Aortic smooth muscle cell (primary cell): ENCODE results near the gene UBE3D. TPM values are rescaled to one million over a fixed set of nuclear protein-coding genes. Genes with fewer than 3 reads are reported as not detected.

Source experiments
- total RNA-seq: library from RNA; depleted of rRNA; stranded (reverse); fragments of >200 nt; gene quantifications from 2 replicates; pipeline ENCODE4 v1.2.3, GENCODE V29; 2014

UBE3D gene, protein sequence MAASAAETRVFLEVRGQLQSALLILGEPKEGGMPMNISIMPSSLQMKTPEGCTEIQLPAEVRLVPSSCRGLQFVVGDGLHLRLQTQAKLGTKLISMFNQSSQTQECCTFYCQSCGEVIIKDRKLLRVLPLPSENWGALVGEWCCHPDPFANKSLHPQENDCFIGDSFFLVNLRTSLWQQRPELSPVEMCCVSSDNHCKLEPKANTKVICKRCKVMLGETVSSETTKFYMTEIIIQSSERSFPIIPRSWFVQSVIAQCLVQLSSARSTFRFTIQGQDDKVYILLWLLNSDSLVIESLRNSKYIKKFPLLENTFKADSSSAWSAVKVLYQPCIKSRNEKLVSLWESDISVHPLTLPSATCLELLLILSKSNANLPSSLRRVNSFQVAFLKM
- total RNA-seq: 4.0 and 4.2 TPM in 2 replicates

DNA sequence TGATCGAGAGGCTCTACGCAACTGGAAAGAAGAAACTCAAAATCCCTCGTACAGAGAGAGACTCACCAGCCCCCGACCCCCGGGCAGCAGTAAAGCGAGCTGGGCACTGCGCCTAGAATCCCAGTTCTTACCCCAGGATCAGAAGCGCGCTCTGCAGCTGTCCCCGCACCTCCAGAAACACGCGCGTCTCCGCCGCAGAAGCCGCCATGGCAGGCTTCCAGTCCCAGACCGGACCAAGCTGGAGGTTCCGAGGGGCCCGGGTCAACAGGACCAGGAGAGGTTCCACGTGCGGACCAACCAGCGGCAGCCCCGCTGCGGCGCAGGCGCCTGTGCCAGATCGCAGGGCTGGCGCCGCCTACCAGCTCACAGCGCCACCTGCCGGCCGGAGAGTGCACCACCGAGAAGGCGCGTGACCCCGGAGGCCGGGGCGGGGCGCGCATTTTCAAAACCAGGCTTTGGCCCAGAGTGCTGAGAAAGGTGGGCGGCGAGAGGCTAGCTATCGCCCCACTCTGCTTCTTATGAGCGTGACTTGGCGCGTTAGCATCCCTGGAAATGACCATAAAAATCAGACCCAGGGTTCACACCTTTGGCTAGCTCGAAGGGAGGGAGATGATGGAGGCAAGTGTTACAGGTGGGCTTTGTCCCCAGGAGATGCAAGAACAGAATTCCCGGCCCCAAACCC is at the start of gene UBE3D:
Gene UBE3D, minus strand, starts transcription at position 331 of the 682 bp plus-strand sequence. Its CDS starts 123 bp downstream, at position 208.

DNA sequence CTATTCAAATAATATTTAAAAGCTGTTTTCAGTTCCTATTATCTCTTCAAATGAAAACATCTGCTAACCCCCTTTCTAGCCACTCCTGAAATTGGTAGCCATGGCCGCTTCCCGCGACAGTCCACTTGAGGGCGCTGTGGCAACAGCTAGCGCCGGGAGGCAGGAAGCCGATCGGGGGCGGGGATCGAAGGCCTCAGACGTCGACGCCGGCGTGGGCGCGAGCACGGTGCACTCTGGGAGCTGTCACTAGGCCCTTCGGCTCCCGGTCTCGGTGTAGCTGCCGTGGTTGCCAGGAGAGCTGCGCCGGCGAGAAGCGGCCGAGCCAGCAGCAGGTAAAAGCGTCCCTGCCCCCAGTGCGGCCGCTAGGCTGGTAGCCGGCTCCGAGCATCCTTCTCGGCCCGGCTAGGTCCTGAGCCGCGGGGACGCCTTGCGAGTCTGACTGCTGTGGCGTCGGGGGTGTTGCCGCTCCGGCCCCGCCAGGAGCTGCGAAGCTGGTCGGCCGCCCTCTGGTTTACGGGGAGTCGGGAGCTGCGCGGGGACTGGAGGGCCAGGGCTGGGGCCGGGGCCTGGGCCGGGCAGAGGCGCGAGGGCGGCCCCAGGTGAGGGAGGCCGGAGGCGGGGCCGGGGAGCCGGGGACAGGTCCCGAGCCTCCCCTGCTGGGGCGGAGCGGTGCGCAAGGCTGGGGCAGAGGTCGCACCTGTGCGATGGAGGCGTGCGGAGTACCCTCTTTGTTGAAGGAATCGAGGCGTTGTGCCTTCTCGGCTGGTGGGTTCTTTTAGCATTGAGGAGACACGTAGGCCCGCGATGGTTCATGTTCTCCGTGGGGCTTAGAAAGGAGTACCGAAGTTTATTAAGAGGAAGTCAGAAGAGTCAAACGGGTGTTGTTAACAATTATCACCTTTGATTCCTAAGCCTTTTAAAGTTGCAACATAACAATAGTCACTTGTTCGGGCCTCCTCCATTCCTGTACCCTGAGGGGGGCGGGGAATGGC is 2.1 kb upstream of the UBE3D start, which contains the start of gene DOP1A:
Gene DOP1A, plus strand, starts transcription at position 224 of the 992 bp plus-strand sequence. CDS start 29,307 bp downstream, outside the sequence.

Other genes starting within 250 kb of the UBE3D start
- gene DOP1A, start 1.8 kb upstream of the UBE3D start, total RNA-seq: 30.6 and 36.1 TPM in 2 replicates
- 109 and 120 TPM in 2 replicates for gene PGM3, start 127.4 kb upstream of the UBE3D start, total RNA-seq
- gene RWDD2A, start 127.5 kb upstream of the UBE3D start, total RNA-seq: 5.0 and 5.7 TPM in 2 replicates